HTR-8/SVneo (cell line): ENCODE data around the gene GUCA2B.

ENCODE experiments used
- DNase-seq: peaks from one replicate; pipeline ENCODE4 v3.0.0; 2011; ENCODE audit warnings: low spot score, mixed read lengths; ENCODE audit not compliant: insufficient read length
- FAIRE-seq: peaks from 2 replicates; lab custom pipeline; 2011; peaks lifted over from hg19 to GRCh38; lab: Jason Lieb, UNC

The GUCA2B gene

GRCh38 chr1:42152907-42153600 is at the start of gene GUCA2B:
TSS of gene GUCA2B (plus strand) at chr1:42153410. CDS start at chr1:42153451, 41 bp downstream.
- DNase-seq: no peak
- FAIRE-seq: no peak

- FAIRE-seq (no peak), DNase-seq (no peak)
Measured at GRCh38 chr1:42105025-42105424, 48.2 kb upstream of the GUCA2B start.

- DNase-seq: no peak
- no peak for FAIRE-seq
Measured at GRCh38 chr1:42108309-42108708, 44.9 kb upstream of the GUCA2B start.

GRCh38 chr1:42109600-42109999 is 43.6 kb upstream of the GUCA2B start:
- no peak for FAIRE-seq

GRCh38 chr1:42114229-42114628 is 39.0 kb upstream of the GUCA2B start:
- DNase-seq (no peak), FAIRE-seq (no peak)

More at GRCh38 chr1:42109600-42109999, 43.6 kb upstream of the GUCA2B start:
- DNase-seq: no peak

- FAIRE-seq: no peak
- DNase-seq: no peak
Measured at GRCh38 chr1:42117214-42117613, 36.0 kb upstream of the GUCA2B start.

- no peak for DNase-seq
- no peak for FAIRE-seq
Measured at GRCh38 chr1:42118125-42118524, 35.1 kb upstream of the GUCA2B start.

- FAIRE-seq: no peak
- DNase-seq: no peak
Measured at GRCh38 chr1:42122408-42122807, 30.8 kb upstream of the GUCA2B start.

- FAIRE-seq (no peak), DNase-seq (no peak)
Measured at GRCh38 chr1:42125552-42125951, 27.7 kb upstream of the GUCA2B start.

GRCh38 chr1:42127767-42128166 is 25.4 kb upstream of the GUCA2B start:
- DNase-seq (no peak), FAIRE-seq (no peak)

- FAIRE-seq (no peak), DNase-seq (no peak)
Measured at GRCh38 chr1:42128499-42128898, 24.7 kb upstream of the GUCA2B start.

- no peak for FAIRE-seq
Measured at GRCh38 chr1:42128964-42129363, 24.2 kb upstream of the GUCA2B start.

GRCh38 chr1:42130061-42130660 is 23.0 kb upstream of the GUCA2B start:
- FAIRE-seq (no peak), DNase-seq (no peak)

More at GRCh38 chr1:42128964-42129363, 24.2 kb upstream of the GUCA2B start:
- DNase-seq: no peak

- DNase-seq (no peak), FAIRE-seq (no peak)
Measured at GRCh38 chr1:42133390-42133789, 19.8 kb upstream of the GUCA2B start.

- FAIRE-seq: no peak
Measured at GRCh38 chr1:42133809-42134526, 19.2 kb upstream of the GUCA2B start.

GRCh38 chr1:42135426-42135825 is 17.8 kb upstream of the GUCA2B start:
- no peak for FAIRE-seq
- no peak for DNase-seq

More at GRCh38 chr1:42133809-42134526, 19.2 kb upstream of the GUCA2B start:
- no peak for DNase-seq

- no peak for DNase-seq
- no peak for FAIRE-seq
Measured at GRCh38 chr1:42136466-42136865, 16.7 kb upstream of the GUCA2B start.

GRCh38 chr1:42137766-42138165 is 15.4 kb upstream of the GUCA2B start:
- FAIRE-seq: no peak

GRCh38 chr1:42138586-42138985 is 14.6 kb upstream of the GUCA2B start:
- no peak for FAIRE-seq

More at GRCh38 chr1:42137766-42138165, 15.4 kb upstream of the GUCA2B start:
- no peak for DNase-seq

GRCh38 chr1:42139444-42139843 is 13.8 kb upstream of the GUCA2B start:
- no peak for FAIRE-seq
- DNase-seq: no peak

More at GRCh38 chr1:42138586-42138985, 14.6 kb upstream of the GUCA2B start:
- DNase-seq: no peak

- DNase-seq (no peak), FAIRE-seq (no peak)
Measured at GRCh38 chr1:42140191-42140590, 13.0 kb upstream of the GUCA2B start.
